Heart right ventricle (tissue), 16 donors: ENCODE measurements around the gene ABLIM2. TPM values are rescaled to one million over a fixed set of nuclear protein-coding genes. Genes with fewer than 3 reads are reported as not detected.

ENCODE experiments used
- ATAC-seq, 8 donors: fragments of 200-7000 bp; cut with Tn5 transposase; one replicate each; pipeline ENCODE4 v1.9.1; 2020; ENCODE audit warnings: mild to moderate bottlenecking in 8 of 8, moderate library complexity in 8 of 8, moderate number of reproducible peaks in 1 of 8
- DNase-seq, 2 donors: peaks; one replicate each; pipeline ENCODE4 v3.0.0-alpha.2; 2020
- H3K27ac ChIP-seq, 10 donors: fragments of 200-600 bp; sonication (generic) in 2 of 10; one replicate each; pipeline versions ENCODE4 v1.5.0 to v1.8.0; 2020 to 2022; ENCODE audit warnings: mild to moderate bottlenecking in 3 of 10
- H3K27me3 ChIP-seq, 7 donors: fragments of 200-600 bp; one replicate each; pipeline ENCODE4 v1.8.0; 2021 to 2022; ENCODE audit warnings: mild to moderate bottlenecking in 2 of 7
- H3K36me3 ChIP-seq, 9 donors: fragments of 200-600 bp; sonication (generic) in 1 of 9; one replicate each; pipeline versions ENCODE4 v1.5.0 to v1.8.0; 2020 to 2022; ENCODE audit warnings: mild to moderate bottlenecking in 2 of 9
- H3K4me1 ChIP-seq, 9 donors: fragments of 200-600 bp; sonication (generic) in 1 of 9; one replicate each; pipeline versions ENCODE4 v1.5.0 to v1.8.0; 2020 to 2022; ENCODE audit warnings: mild to moderate bottlenecking in 4 of 9
- H3K4me3 ChIP-seq, 10 donors: fragments of 200-600 bp; sonication (generic) in 2 of 10; one replicate each; pipeline versions ENCODE4 v1.5.0 to v1.8.0; 2020 to 2022; ENCODE audit warnings: mild to moderate bottlenecking in 7 of 10, moderate library complexity in 2 of 10
- H3K9me3 ChIP-seq, 11 donors: fragments of 200-600 bp in 10 of 11; sonication (generic) in 2 of 11; one replicate each; pipeline versions ENCODE4 v1.5.0 to v1.8.0; 2013 to 2022; ENCODE audit warnings: mild to moderate bottlenecking in 2 of 11, control low read depth in 1 of 11, moderate library complexity in 1 of 11
- CTCF ChIP-seq, 9 donors: fragments of 200-600 bp; sonication (generic) in 2 of 9; IDR thresholded peaks; one replicate each; pipeline versions ENCODE4 v1.5.0 to v1.8.0; 2021 to 2022; ENCODE audit warnings: antibody characterized with exemption in 9 of 9, mild to moderate bottlenecking in 5 of 9, moderate library complexity in 1 of 9
- WGBS, 2 donors: extraction: QIAGEN DNeasy Blood & Tissue Kit; methylation state at CpG; one replicate each; pipeline ENCODE4 v1.1.7; 2013; ENCODE audit warnings: inconsistent platforms in 1 of 2; 5-methylcytosine and 5-hydroxymethylcytosine counted together
- intact Hi-C, 10 donors: fragments of 100-400 bp; cut with DNase I; formaldehyde crosslinking; loops; one replicate each; pipeline versions ENCODE4 v1.11.1 to v1.14.2; 2022
- polyA plus RNA-seq, 2 donors: library from polyadenylated mRNA; stranded (reverse); fragments of 200-250 nt; gene quantifications; one replicate each; pipeline ENCODE4 v1.2.3, GENCODE V29; 2013
- total RNA-seq, 10 donors: library from RNA; stranded (reverse); fragmentation: NEBNext Ultra II Directional in 3 of 10; extraction: Animal tissue kit (Norgen Biotek cat#: 25700) in 3 of 10; gene quantifications; one replicate each; pipeline versions ENCODE4 v1.2.1 to v1.2.4, GENCODE V29; 2021 to 2023
- donor health status: Arrhythmogenic right ventricular cardiomyopathy.
- donor health status: ischemic (EF 13 %, LVEDD 7.1; RV severe dilation, severe dysfunction).
- donor health status: healthy with polysubstance abuse.
- donor health status: DM: no; HTN: yes; CAD: no.
- donor health status: DM: no; HTN: no; CAD: no.
- donor health status: ischemic (EF 25% LVEDD 6.9; RV normal size, moderate dysfunction).
- donor health status: ischemic (EF 25% LVEDD 5.7; RV mildly dilated, moderate dysfunction).
- donor health status: healthy.
- donor health status: DM: yes; HTN: yes; CAD: no.
- donor health status: Ischemic cardiomyopathy.
- donor health status: ischemic (EF 35%, LVEDD 5.7; RV mildly dilated, moderate dysfunction).
- donor health status: nonischemic (EF 11% LVEDD 7.7; RV severe dilation, severe dysfunction).
- donor health status: DM: yes; HTN: yes; CAD: no.
- donor health status: PGD.
- donor health status: ischemic (EF 29% LVEDD 5.4; RV normal size, mild dysfunction).
- donor health status: nonischemic (EF 23%, LVEDD 6.1; RV moderate dilation, normal function).

ABLIM2 gene
- total and polyA plus RNA-seq, 12 donors: 7.2 to 27.8 (median 17.6) TPM

GRCh38 chr4:8090312-8090711 lies 68.3 kb downstream of the ABLIM2 start:
- Histone ChIP-seq H3K9me3 (peaks cover 0 to 26% (median 14%) of the 10 kb centered on the region in 11 donors), H3K36me3 (peaks cover 0 to 3% (median 0%) of the 10 kb centered on the region in 9 donors), H3K27me3 (no peaks in the 10 kb centered on the region), H3K27ac (peak overlapping the region in 2 of 10 donors; percentile 58 to 65), H3K4me3 (no peak overlapping the region), H3K4me1 (peaks cover 0 to 23% (median 3%) of the 10 kb centered on the region in 9 donors)
- DNase-seq (peak in 1 of 2 donors; percentile 49), ATAC-seq (peak; percentile 22 to 77 (median 64))
- no peak for TF ChIP-seq CTCF (IDR thresholded peaks at IDR 0.05)
- intact Hi-C loops: no loop called here
- 52 to 65% methylated on average over 4 of the region's 4 CpGs for WGBS, 2 donors

GRCh38 chr4:8089862-8090261 lies 68.8 kb downstream of the ABLIM2 start:
- H3K4me1 ChIP-seq: peaks cover 0 to 23% (median 3%) of the 10 kb centered on the region in 9 donors

GRCh38 chr4:8088966-8089491 lies 69.6 kb downstream of the ABLIM2 start:
- TF ChIP-seq CTCF (IDR thresholded peaks at IDR 0.05): no peak
- Histone ChIP-seq H3K27me3 (no peaks in the 10 kb centered on the region), H3K4me3 (no peak overlapping the region), H3K27ac (no peak overlapping the region), H3K4me1 (peaks cover 0 to 23% (median 3%) of the 10 kb centered on the region in 9 donors), H3K9me3 (peaks cover 0 to 16% (median 11%) of the 10 kb centered on the region in 11 donors), H3K36me3 (no peaks in the 10 kb centered on the region)
- no peak for ATAC-seq
- intact Hi-C loops: no loop called here
- DNase-seq: no peak
- WGBS, 2 donors: 90 to 91% methylated on average over 12 of the region's 12 CpGs

More at GRCh38 chr4:8089862-8090261, 68.8 kb downstream of the ABLIM2 start:
- Histone ChIP-seq H3K27ac (peak overlapping the region in 2 of 10 donors; percentile 20 to 54), H3K9me3 (peaks cover 0 to 24% (median 14%) of the 10 kb centered on the region in 11 donors), H3K4me3 (no peak overlapping the region), H3K36me3 (no peaks in the 10 kb centered on the region), H3K27me3 (no peaks in the 10 kb centered on the region)
- 79 to 87% methylated on average over 7 of the region's 7 CpGs for WGBS, 2 donors
- peak in 2 of 8 donors; percentile 18 to 47 for ATAC-seq
- TF ChIP-seq CTCF (IDR thresholded peaks at IDR 0.05): no peak
- intact Hi-C loops: no loop called here
- no peak for DNase-seq

- no peaks in the 10 kb centered on the region for H3K36me3 ChIP-seq
- no peak overlapping the region for H3K4me3 ChIP-seq
- no peaks in the 10 kb centered on the region for H3K27me3 ChIP-seq
- peaks cover 0 to 23% (median 3%) of the 10 kb centered on the region in 9 donors for H3K4me1 ChIP-seq
- H3K9me3 ChIP-seq: peaks cover 0 to 6% (median 1%) of the 10 kb centered on the region in 11 donors
- no peak overlapping the region for H3K27ac ChIP-seq
- DNase-seq (no peak), ATAC-seq (peak in 1 of 8 donors; percentile 15)
- intact Hi-C loops: no loop called here
- TF ChIP-seq CTCF (IDR thresholded peaks at IDR 0.05): no peak
- WGBS, 2 donors: 68 to 74% methylated on average over 18 of the region's 18 CpGs
Measured at GRCh38 chr4:8087921-8088495, 70.6 kb downstream of the ABLIM2 start.
